Liver (tissue), 3 donors: ENCODE results near the gene WASF2.

Experiments
- CTCF ChIP-seq: fragments of 150-350 bp; IDR thresholded peaks from 2 replicates; pipeline ENCODE4 v1.5.1; 2017; ENCODE audit warnings: improper control_type of control experiment, low read depth, low read length; ENCODE audit not compliant: missing input control
- HNF4G ChIP-seq: IDR thresholded peaks from 2 replicates; pipeline ENCODE4 v1.6.1; 2016; ENCODE audit warnings: antibody characterized with exemption
- JUND ChIP-seq, 2 donors: IDR thresholded peaks; 2 replicates each; pipeline ENCODE4 v1.6.1; 2016; ENCODE audit warnings: antibody characterized with exemption in 2 of 2
- NR2F2 ChIP-seq: IDR thresholded peaks from 2 replicates; pipeline ENCODE4 v1.6.1; 2016; ENCODE audit warnings: antibody characterized with exemption
- RAD21 ChIP-seq, 2 donors: IDR thresholded peaks; 2 replicates each; pipeline ENCODE4 v1.6.1; 2016; ENCODE audit warnings: antibody characterized with exemption in 2 of 2, mild to moderate bottlenecking in 2 of 2
- YY1 ChIP-seq: IDR thresholded peaks from 2 replicates; pipeline ENCODE4 v1.6.1; 2016; ENCODE audit warnings: antibody characterized with exemption, mild to moderate bottlenecking
- ZBTB33 ChIP-seq: IDR thresholded peaks from 2 replicates; pipeline ENCODE4 v1.6.1; 2016; ENCODE audit warnings: antibody characterized with exemption
- donor health status: healthy.
- donor health status: healthy.

GRCh38 chr1:27414091-27414490, 75.9 kb downstream of the WASF2 start:
- no peak for TF ChIP-seq CTCF
- TF ChIP-seq ZBTB33, result no peak
- TF ChIP-seq JUND (IDR thresholded peaks at IDR 0.05), result no peak
- no peak for TF ChIP-seq NR2F2
- no peak for TF ChIP-seq YY1
- no peak for TF ChIP-seq HNF4G
- TF ChIP-seq RAD21 (IDR thresholded peaks at IDR 0.05), result no peak
